HG03039 (cell line): ENCODE measurements around the gene ANKRD24.
A peak's percentile ranks its signal among the peaks of the same experiment; 100 is the strongest.
"Not testable (repeated sequence)": the region's sequence is repeated elsewhere in the genome, so short reads cannot be mapped to it uniquely, and the experiment has no call there.

Experiments used
- ATAC-seq: cut with Tn5 transposase; IDR thresholded peaks from one replicate; pipeline ENCODE4 v1.9.1; 2021; ENCODE audit warnings: mild to moderate bottlenecking, moderate library complexity; ENCODE audit not compliant: unreplicated experiment

ANKRD24 gene

GRCh38 chr19:4182084-4182810 is at the start of gene ANKRD24, which contains the start of gene SIRT6:
Gene ANKRD24, plus strand, starts transcription at chr19:4182689. Its CDS starts 3,737 bp downstream, at chr19:4186426.
Gene SIRT6, minus strand, starts transcription at chr19:4182563. Its CDS starts 24 bp downstream, at chr19:4182539.
- peak; percentile 71 for ATAC-seq

DNA sequence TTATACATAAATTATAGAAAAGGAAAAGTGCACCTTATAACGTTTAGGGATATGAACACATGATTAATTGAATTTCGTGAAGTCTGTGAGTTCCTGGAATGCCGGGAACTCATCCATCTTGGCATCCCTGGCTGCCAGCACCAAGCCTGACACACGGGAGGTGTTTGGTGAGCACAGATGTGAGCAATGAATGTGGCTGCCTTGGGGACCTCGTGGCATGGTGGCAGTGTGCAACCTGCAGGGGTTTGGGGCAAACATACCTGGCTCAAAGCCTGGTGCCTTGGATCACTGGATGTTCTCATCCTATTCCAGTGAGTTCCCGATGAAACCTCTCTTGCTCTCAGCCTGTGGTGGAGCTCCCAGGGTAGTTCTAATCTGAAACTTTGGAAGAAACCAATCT is 48.1 kb upstream of the ANKRD24 start:
- ATAC-seq = no peak

DNA sequence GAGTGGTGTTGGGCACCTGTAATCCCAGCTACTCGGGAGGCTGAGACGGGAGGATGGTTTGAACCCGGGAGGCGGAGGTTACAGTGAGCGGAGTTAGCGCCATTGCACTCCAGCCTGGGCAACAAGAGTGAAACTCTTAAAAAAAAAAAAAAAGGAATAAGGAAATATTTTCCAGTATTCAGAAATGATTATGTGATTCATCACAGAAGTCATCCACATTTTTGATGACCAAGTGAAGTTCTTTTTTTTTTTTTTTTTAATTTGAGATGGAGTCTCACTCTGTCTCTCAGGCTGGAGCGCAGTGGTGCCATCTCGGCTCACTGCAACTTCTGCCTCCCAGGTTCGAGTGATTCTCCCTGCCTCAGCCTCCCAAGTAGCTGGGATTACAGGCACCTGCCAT is 47.1 kb upstream of the ANKRD24 start:
- not testable (repeated sequence) for ATAC-seq

DNA sequence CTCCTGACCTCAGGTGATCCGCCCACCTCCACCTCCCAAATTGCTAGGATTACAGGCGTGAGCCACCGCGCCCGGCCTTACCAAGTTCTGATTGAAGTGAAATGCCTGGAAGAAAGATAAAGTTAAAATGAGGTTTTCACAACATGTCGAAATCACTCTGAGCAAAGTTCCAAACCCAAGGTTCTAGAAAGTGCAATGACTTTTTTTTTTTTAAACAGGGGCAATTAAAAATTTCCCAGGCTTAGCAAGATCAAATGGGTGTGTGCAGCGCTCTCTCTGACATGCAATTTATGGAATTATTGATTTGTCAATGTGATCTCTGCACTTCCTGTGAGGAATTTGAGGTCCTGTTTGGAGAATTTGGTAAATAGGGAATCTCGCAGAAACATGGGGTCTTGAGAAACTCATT is 45.8 kb upstream of the ANKRD24 start:
- no peak for ATAC-seq

DNA sequence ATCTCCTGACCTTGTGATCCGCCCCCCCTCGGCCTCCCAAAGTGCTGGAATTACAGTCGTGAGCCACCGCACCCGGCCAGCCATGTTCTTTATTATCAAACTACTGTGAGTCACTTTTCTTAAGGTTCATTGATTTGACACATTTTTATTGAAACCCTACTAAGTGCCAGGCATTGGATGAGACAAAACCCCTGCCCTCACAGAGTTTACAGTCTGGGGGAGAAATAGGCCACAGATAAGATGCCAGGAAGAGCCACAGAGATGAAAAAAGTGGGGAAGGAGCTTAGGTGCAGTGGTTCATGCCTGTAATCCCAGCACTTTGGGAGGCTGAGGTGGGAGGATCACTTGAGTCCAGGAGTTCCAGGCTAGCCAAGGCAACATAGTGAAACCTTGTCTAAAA is 44.0 kb upstream of the ANKRD24 start:
- no peak for ATAC-seq

GRCh38 chr19:4139614-4140236 is 42.8 kb upstream of the ANKRD24 start:
- no peak for ATAC-seq

GRCh38 chr19:4140237-4140711 is 42.2 kb upstream of the ANKRD24 start:
- no peak for ATAC-seq

GRCh38 chr19:4142916-4143315 is 39.6 kb upstream of the ANKRD24 start:
- not testable (repeated sequence) for ATAC-seq

GRCh38 chr19:4144666-4145249 is 37.7 kb upstream of the ANKRD24 start:
- no peak for ATAC-seq

DNA sequence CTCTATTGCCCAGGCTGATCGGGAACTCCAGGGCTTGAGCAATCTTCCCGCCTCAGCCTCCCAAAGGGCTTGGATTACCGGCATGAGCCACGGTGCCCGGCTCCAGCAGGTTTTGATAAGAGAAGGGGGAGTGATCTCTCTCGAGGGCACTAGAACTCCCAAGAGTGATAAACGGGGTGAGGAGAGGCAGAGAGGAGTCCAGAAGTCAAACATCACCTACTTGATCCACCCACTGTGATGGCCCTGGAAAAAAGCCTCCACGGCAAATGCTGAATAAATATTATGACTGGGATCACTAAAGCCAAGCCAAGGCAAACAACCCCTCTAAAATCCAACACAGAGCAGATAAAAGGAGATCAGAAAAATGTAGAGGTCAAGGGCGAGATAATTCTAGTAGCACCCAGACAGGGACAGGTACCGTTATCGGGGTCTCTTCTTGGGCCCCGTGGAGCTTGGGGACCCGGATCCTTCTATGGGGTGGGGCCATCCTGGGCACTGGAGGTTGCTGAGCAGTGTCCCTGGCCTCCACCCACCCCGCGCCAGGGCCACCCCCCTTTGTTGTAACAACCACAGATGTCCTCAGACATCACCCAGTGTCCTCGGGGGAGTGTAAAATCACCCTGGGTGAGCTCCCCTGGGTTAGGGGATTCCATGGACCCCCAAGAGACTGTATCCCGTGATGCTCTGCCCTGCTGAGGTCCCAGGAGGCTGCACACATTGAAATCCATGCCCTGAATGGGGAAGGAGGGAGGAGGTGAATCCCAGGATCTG is 32.8 kb upstream of the ANKRD24 start:
- ATAC-seq = no peak

DNA sequence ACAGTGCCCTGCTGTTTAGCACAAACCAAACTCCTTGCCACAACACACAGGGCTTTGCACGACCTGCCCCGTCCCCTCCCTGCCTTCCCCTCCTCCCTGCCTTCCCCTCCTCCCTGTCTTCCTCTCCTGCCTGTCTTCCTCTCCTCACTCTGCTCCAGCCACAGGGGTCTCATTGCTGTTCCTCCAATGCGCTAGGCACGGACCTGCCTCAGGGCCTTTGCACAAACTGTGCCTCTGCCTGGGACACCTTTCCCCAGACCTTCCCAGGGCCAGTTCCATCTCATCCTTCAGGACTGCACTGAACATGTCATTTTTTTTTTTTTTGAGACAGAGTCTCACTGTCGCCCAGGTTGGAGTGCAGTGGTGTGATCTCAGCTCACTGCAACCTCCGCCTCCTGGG is 30.9 kb upstream of the ANKRD24 start:
- ATAC-seq = no peak

DNA sequence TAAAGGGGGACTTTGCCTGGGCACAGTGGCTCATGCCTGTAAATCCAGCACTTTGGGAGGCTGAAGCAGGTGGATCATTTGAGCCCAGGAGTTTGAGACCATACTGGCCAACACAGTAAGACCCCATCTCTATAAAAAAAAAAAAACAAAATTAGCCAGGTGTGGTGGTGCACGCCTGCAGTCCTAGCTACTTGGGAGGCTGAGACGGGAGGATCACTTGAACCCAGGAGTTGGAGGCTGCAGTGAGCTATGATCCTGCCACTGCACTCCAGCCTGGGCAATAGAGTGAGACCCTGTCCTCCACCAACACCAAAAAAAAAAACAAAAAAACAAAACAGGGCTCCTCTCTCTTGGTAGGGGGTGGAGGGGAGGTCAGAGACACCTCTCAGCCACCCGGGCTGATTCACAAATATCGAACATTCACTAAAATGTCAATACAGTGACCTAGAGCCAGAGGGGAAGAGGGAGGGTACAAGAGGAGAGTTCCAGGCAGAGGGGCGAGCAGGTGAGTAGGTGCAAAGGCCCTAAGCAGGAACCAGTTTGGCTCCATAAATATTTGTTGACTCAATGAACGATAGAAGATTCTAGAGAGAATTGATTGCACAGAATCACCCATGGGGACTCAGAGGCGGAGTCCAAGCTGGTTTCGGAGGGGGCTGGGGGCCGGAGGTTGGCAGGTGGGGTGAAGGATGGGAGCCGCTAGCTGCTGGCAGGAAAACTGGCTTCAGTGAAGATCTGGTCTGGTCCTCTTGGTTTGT is 30.1 kb upstream of the ANKRD24 start:
- ATAC-seq = no peak

- ATAC-seq = no peak
Measured at GRCh38 chr19:4154571-4155312, 27.7 kb upstream of the ANKRD24 start.

DNA sequence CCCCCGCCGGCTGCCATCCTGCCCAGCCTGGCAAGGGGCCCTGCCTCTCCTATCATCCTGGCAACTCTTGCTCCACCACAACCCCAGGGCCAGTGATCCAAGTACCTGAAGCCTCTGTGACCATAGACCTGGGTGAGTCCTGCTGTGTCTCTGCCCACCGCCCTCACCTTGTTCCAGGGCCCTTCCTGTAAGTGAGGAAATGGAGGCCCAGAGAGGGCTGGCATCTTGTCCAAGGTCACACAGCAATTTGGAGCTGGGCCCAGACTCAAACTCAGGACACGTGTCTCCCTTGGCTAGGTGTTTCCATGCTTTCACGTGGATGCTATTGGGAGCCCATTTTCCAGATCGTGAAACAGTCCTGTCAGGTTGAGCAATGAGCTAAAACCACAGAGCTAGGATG is 25.3 kb upstream of the ANKRD24 start:
- ATAC-seq = no peak

- ATAC-seq = not testable (repeated sequence)
Measured at GRCh38 chr19:4157971-4158370, 24.5 kb upstream of the ANKRD24 start.

- no peak for ATAC-seq
Measured at GRCh38 chr19:4161415-4162077, 20.9 kb upstream of the ANKRD24 start.

DNA sequence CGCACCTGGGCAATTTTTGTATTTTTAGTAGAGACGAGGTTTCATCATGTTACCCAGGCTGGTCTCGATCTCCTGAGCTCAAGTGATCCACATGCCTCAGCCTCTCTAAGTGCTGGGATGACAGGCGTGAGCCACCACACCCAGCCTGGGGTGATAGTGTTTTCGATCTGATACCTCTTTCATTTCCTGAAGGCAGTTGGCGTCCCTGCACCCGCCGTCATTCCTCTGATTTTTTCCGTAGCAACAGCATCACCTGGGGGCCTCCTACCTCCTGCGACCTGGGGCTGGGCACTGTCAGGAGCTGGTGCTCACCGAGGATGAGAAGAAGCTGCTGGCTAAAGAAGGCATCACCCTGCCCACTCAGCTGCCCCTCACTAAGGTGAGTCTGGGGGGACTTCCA is 18.2 kb upstream of the ANKRD24 start:
- ATAC-seq = no peak

- ATAC-seq = no peak
Measured at GRCh38 chr19:4171676-4172075, 10.8 kb upstream of the ANKRD24 start.

DNA sequence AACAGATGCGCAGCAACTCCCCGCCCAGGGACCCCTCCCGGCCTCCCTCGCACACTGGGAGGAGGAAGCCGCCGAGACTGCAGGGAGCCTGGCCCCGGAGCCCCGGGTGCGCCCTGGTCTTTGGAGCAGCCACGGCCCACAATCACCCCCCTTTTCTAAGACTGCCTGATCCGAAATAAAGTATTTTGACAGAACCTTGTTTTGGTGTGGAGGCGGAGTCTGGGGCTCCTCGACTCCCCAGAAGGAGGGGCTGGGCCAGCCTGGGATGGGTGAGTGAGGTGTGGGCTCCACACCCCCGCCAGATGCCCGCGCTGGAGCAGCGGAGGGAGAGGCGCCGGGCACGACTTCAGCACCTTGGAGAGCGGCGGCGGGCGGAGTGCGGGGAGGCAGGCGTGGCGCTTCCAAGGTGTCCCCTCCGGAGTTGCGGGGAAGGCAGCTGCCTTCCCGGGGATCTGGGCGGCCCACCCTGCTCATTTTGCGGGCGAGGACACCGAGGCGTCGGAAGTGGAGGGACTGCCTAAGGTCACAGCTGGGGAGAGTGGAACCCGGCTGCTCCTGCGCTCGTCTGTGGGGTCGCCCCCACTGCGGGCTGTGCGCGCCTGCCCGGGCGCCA is 9.5 kb upstream of the ANKRD24 start:
- ATAC-seq = no peak
